SK-N-SH treated with all-trans-retinoic acid at 6 μM for 48 hours (cell line): ENCODE data around the gene HELZ.

Source experiments
- ATAC-seq: fragments of 200-7000 bp; cut with Tn5 transposase; 3 replicates; pipeline ENCODE4 v1.9.1; 2020; ENCODE audit warnings: mild to moderate bottlenecking, moderate library complexity
- ARNTL ChIP-seq: fragments of 450-650 bp; formaldehyde crosslinking; IDR thresholded peaks from 2 replicates; pipeline ENCODE4 v1.5.0; 2020; ENCODE audit warnings: low read depth, mild to moderate bottlenecking, moderate library complexity, borderline replicate concordance
- BACH2 ChIP-seq: fragments of 250-450 bp; sonication (Bioruptor Pico); IDR thresholded peaks from 2 replicates; pipeline ENCODE4 v1.9.0; 2021; ENCODE audit warnings: mild to moderate bottlenecking, borderline replicate concordance
- ISL1 ChIP-seq: fragments of 250-450 bp; sonication (Bioruptor Pico); IDR thresholded peaks from 2 replicates; pipeline ENCODE4 v2.1.2; 2022; ENCODE audit warnings: mild to moderate bottlenecking, moderate library complexity
- OSR1 ChIP-seq: fragments of 250-450 bp; sonication (Bioruptor Pico); IDR thresholded peaks from 2 replicates; pipeline ENCODE4 v1.8.0; 2022; ENCODE audit warnings: moderate library complexity, mild to moderate bottlenecking, inconsistent platforms
- SNAI2 ChIP-seq: fragments of 250-450 bp; sonication (Bioruptor Pico); IDR thresholded peaks from 2 replicates; pipeline ENCODE4 v1.5.0; 2020; ENCODE audit warnings: mild to moderate bottlenecking, moderate library complexity
- TCF4 ChIP-seq: fragments of 250-450 bp; sonication (Bioruptor Pico); IDR thresholded peaks from 2 replicates; pipeline ENCODE4 v1.8.0; 2021; ENCODE audit warnings: mild to moderate bottlenecking, moderate library complexity, borderline replicate concordance
- ZC3H10 ChIP-seq: fragments of 250-450 bp; sonication (Bioruptor Pico); IDR thresholded peaks from 2 replicates; pipeline ENCODE4 v1.5.1; 2021; ENCODE audit warnings: mild to moderate bottlenecking, moderate library complexity
- ZFP3 ChIP-seq: fragments of 250-450 bp; sonication (Bioruptor Pico); IDR thresholded peaks from 2 replicates; pipeline ENCODE4 v1.5.0; 2020; ENCODE audit warnings: mild to moderate bottlenecking, moderate library complexity
- ZNF565 ChIP-seq: fragments of 450-650 bp; formaldehyde crosslinking; conservative IDR thresholded peaks from 2 replicates; pipeline ENCODE4 v1.5.0; 2020; ENCODE audit warnings: low read depth, mild to moderate bottlenecking, moderate library complexity
- ZNF70 ChIP-seq: fragments of 450-650 bp; formaldehyde crosslinking; IDR thresholded peaks from 2 replicates; pipeline ENCODE4 v1.5.0; 2020; ENCODE audit warnings: mild to moderate bottlenecking, moderate library complexity
- ZNF8 ChIP-seq: fragments of 450-650 bp; formaldehyde crosslinking; IDR thresholded peaks from 2 replicates; pipeline ENCODE4 v1.5.0; 2020; ENCODE audit warnings: mild to moderate bottlenecking, moderate library complexity
- TF ChIP-seq, protein P1 (sequence below): fragments of 250-450 bp; sonication (Bioruptor Pico); IDR thresholded peaks from 2 replicates; pipeline ENCODE4 v1.5.1; 2021; ENCODE audit warnings: mild to moderate bottlenecking, moderate library complexity
- TF ChIP-seq, protein P2 (sequence below): fragments of 250-450 bp; sonication (Bioruptor Pico); IDR thresholded peaks from 2 replicates; pipeline ENCODE4 v1.5.1; 2020; ENCODE audit warnings: low read depth, mild to moderate bottlenecking, moderate library complexity
- TF ChIP-seq, protein P3 (sequence below): fragments of 250-450 bp; sonication (Bioruptor Pico); IDR thresholded peaks from 2 replicates; pipeline ENCODE4 v1.8.0; 2021; ENCODE audit warnings: low read depth, mild to moderate bottlenecking, moderate library complexity, borderline replicate concordance
- TF ChIP-seq, protein P4 (sequence below): fragments of 250-450 bp; sonication (Bioruptor Pico); IDR thresholded peaks from 2 replicates; pipeline ENCODE4 v1.5.0; 2020; ENCODE audit warnings: mild to moderate bottlenecking, moderate library complexity
- TF ChIP-seq, protein P5 (sequence below): fragments of 250-450 bp; sonication (Bioruptor Pico); IDR thresholded peaks from 2 replicates; pipeline ENCODE4 v1.8.0; 2020; ENCODE audit warnings: mild to moderate bottlenecking, moderate library complexity, borderline replicate concordance

The HELZ gene

DNA sequence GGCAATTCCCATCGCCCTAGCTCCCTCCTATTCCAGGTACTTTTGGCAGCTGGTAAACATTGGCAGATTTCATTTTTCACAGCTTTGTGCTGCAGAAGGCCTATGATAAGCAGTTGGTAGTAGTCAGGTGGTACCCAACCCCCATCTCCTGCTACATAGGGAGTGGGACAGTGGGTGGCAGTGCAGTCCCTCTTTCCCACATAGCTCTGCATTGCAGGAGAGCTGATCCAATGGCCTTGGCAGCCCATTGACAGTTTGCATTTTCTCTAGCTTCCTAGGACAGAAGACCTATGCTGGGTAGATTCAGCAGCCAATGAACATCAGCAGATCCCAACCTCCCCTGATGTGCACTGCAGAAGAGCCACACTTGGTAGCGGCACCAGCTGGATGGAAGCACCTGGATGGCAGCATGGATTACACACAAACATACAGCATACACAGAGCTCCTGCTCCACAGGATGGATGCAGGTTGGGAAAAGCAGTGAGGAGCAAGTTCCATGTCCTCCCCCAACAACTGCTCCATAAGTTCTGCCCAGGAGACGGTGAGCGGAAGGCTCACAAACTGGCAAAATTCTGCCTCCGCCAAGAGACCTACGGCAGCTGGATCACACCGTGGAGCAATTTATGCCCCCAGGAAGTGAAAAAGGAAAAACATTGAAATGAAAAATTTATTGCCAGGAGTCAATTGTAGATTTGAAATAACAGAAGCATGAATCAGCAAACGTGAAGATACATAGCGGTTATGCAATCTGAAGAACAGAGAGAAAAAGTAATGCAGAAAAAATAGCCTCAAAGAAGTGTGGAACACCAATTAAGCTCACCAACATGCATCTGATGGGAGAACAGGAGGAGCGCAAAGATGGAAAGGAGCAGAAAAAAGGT is 105.0 kb downstream of the HELZ start:
- peak; percentile 66 for ATAC-seq

DNA sequence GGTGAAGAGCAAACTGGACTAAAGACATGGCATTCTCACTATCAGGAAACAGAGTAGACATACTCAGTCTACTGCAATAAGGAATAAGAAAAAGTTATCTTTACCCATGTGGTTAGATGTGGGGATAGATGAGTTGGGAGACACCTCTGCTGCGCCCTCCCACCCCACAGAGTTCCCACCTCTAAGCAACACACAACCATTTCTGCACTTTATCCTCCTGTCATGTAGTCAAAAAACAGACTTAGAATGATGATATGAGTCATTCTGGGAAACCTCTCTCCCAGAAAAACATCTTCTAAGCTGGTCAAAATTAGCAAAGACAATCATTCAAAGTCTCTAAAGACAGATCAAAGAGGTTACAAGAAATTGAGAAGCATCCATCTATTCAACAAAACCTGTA is 105.7 kb downstream of the HELZ start:
- TF ChIP-seq, protein P1, sequence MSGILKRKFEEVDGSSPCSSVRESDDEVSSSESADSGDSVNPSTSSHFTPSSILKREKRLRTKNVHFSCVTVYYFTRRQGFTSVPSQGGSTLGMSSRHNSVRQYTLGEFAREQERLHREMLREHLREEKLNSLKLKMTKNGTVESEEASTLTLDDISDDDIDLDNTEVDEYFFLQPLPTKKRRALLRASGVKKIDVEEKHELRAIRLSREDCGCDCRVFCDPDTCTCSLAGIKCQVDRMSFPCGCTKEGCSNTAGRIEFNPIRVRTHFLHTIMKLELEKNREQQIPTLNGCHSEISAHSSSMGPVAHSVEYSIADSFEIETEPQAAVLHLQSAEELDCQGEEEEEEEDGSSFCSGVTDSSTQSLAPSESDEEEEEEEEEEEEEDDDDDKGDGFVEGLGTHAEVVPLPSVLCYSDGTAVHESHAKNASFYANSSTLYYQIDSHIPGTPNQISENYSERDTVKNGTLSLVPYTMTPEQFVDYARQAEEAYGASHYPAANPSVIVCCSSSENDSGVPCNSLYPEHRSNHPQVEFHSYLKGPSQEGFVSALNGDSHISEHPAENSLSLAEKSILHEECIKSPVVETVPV (CRISPR knock-in tag), result no peak
- no peak for TF ChIP-seq SNAI2 (CRISPR knock-in tag)
- TF ChIP-seq BACH2 (CRISPR knock-in tag), result no peak
- TF ChIP-seq, protein P2, sequence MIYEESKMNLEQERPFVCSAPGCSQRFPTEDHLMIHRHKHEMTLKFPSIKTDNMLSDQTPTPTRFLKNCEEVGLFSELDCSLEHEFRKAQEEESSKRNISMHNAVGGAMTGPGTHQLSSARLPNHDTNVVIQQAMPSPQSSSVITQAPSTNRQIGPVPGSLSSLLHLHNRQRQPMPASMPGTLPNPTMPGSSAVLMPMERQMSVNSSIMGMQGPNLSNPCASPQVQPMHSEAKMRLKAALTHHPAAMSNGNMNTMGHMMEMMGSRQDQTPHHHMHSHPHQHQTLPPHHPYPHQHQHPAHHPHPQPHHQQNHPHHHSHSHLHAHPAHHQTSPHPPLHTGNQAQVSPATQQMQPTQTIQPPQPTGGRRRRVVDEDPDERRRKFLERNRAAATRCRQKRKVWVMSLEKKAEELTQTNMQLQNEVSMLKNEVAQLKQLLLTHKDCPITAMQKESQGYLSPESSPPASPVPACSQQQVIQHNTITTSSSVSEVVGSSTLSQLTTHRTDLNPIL (CRISPR knock-in tag), result no peak
- no peak for TF ChIP-seq TCF4
- TF ChIP-seq ZNF8 (CRISPR knock-in tag), result no peak
- no peak for TF ChIP-seq ZNF565 (CRISPR knock-in tag)
- TF ChIP-seq, protein P3, sequence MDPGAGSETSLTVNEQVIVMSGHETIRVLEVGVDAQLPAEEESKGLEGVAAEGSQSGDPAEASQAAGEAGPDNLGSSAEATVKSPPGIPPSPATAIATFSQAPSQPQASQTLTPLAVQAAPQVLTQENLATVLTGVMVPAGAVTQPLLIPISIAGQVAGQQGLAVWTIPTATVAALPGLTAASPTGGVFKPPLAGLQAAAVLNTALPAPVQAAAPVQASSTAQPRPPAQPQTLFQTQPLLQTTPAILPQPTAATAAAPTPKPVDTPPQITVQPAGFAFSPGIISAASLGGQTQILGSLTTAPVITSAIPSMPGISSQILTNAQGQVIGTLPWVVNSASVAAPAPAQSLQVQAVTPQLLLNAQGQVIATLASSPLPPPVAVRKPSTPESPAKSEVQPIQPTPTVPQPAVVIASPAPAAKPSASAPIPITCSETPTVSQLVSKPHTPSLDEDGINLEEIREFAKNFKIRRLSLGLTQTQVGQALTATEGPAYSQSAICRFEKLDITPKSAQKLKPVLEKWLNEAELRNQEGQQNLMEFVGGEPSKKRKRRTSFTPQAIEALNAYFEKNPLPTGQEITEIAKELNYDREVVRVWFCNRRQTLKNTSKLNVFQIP (CRISPR knock-in tag), result no peak
- TF ChIP-seq, protein P4, sequence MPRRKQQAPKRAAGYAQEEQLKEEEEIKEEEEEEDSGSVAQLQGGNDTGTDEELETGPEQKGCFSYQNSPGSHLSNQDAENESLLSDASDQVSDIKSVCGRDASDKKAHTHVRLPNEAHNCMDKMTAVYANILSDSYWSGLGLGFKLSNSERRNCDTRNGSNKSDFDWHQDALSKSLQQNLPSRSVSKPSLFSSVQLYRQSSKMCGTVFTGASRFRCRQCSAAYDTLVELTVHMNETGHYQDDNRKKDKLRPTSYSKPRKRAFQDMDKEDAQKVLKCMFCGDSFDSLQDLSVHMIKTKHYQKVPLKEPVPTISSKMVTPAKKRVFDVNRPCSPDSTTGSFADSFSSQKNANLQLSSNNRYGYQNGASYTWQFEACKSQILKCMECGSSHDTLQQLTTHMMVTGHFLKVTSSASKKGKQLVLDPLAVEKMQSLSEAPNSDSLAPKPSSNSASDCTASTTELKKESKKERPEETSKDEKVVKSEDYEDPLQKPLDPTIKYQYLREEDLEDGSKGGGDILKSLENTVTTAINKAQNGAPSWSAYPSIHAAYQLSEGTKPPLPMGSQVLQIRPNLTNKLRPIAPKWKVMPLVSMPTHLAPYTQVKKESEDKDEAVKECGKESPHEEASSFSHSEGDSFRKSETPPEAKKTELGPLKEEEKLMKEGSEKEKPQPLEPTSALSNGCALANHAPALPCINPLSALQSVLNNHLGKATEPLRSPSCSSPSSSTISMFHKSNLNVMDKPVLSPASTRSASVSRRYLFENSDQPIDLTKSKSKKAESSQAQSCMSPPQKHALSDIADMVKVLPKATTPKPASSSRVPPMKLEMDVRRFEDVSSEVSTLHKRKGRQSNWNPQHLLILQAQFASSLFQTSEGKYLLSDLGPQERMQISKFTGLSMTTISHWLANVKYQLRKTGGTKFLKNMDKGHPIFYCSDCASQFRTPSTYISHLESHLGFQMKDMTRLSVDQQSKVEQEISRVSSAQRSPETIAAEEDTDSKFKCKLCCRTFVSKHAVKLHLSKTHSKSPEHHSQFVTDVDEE (CRISPR knock-in tag), result no peak
- TF ChIP-seq ZFP3 (CRISPR knock-in tag), result no peak
- no peak for TF ChIP-seq ZC3H10 (CRISPR knock-in tag)
- ATAC-seq, result peak; percentile 27; the same call in 2 of the 3 replicates

More for the DNA sequence above, 105.0 kb downstream of the HELZ start:
- TF ChIP-seq ARNTL (CRISPR knock-in tag) (no peak), ISL1 (CRISPR knock-in tag) (peak; percentile 46; the same call in 1 of the 2 replicates), ZNF8 (CRISPR knock-in tag) (no peak), ZNF70 (CRISPR knock-in tag) (no peak), OSR1 (CRISPR knock-in tag) (no peak), ZC3H10 (CRISPR knock-in tag) (no peak)
- TF ChIP-seq, protein P5, sequence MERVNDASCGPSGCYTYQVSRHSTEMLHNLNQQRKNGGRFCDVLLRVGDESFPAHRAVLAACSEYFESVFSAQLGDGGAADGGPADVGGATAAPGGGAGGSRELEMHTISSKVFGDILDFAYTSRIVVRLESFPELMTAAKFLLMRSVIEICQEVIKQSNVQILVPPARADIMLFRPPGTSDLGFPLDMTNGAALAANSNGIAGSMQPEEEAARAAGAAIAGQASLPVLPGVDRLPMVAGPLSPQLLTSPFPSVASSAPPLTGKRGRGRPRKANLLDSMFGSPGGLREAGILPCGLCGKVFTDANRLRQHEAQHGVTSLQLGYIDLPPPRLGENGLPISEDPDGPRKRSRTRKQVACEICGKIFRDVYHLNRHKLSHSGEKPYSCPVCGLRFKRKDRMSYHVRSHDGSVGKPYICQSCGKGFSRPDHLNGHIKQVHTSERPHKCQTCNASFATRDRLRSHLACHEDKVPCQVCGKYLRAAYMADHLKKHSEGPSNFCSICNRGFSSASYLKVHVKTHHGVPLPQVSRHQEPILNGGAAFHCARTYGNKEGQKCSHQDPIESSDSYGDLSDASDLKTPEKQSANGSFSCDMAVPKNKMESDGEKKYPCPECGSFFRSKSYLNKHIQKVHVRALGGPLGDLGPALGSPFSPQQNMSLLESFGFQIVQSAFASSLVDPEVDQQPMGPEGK (CRISPR knock-in tag), result no peak
- TF ChIP-seq, protein P4 (CRISPR knock-in tag), result no peak
- TF ChIP-seq, protein P3 (CRISPR knock-in tag), result no peak
